Natural killer cell (primary cell): ENCODE measurements around the gene TCFL5. TPM values are rescaled to one million over a fixed set of nuclear protein-coding genes. Genes with fewer than 3 reads are reported as not detected.

Source experiments
- ATAC-seq, 3 donors: fragments of 150-1000 bp in 2 of 3; fragments of 200-7000 bp in 1 of 3; cut with Tn5 transposase; 1 replicate in 1 of 3; 2 replicates in 2 of 3; pipeline ENCODE4 v1.10.0; 2021; ENCODE audit warnings: mild to moderate bottlenecking in 2 of 3, moderate library complexity in 2 of 3
- DNase-seq, 2 donors: peaks; one replicate each; pipeline versions ENCODE4 v3.0.0 to v3.0.0-alpha.2; 2013 to 2021; ENCODE audit warnings: mixed read lengths in 1 of 2
- H3K27ac ChIP-seq: one replicate; pipeline ENCODE4 v1.5.1; 2013; ENCODE audit warnings: mild to moderate bottlenecking, low read length
- H3K27me3 ChIP-seq: one replicate; pipeline ENCODE4 v1.6.1; 2013; ENCODE audit warnings: low read length; ENCODE audit not compliant: control insufficient read depth, insufficient read depth
- H3K36me3 ChIP-seq: one replicate; pipeline ENCODE4 v1.6.1; 2013; ENCODE audit warnings: low read length; ENCODE audit not compliant: control insufficient read depth, insufficient read depth
- H3K4me1 ChIP-seq: one replicate; pipeline ENCODE4 v1.6.1; 2013; ENCODE audit warnings: low read length; ENCODE audit not compliant: control insufficient read depth, insufficient read depth
- H3K4me3 ChIP-seq: one replicate; pipeline ENCODE4 v1.5.1; 2013; ENCODE audit warnings: low read length
- H3K9me3 ChIP-seq: one replicate; pipeline ENCODE4 v1.6.1; 2013; ENCODE audit warnings: low read length; ENCODE audit not compliant: control insufficient read depth, insufficient read depth
- H3K27ac Mint-ChIP-seq, 2 donors: one replicate each; pipeline ENCODE4 v1.8.0; 2022; ENCODE audit warnings: mild to moderate bottlenecking in 2 of 2, mixed read lengths in 2 of 2, moderate library complexity in 1 of 2
- H3K27me3 Mint-ChIP-seq, 2 donors: one replicate each; pipeline ENCODE4 v1.8.0; 2022; ENCODE audit warnings: low read depth in 2 of 2, mixed read lengths in 2 of 2
- H3K36me3 Mint-ChIP-seq: one replicate; pipeline ENCODE4 v1.8.0; 2022; ENCODE audit warnings: mixed read lengths
- H3K4me1 Mint-ChIP-seq, 2 donors: one replicate each; pipeline ENCODE4 v1.8.0; 2022; ENCODE audit warnings: mixed read lengths in 2 of 2
- H3K4me3 Mint-ChIP-seq: one replicate; pipeline ENCODE4 v1.8.0; 2022; ENCODE audit warnings: mild to moderate bottlenecking, moderate library complexity, mixed read lengths
- H3K9me3 Mint-ChIP-seq, 2 donors: one replicate each; pipeline ENCODE4 v1.8.0; 2022; ENCODE audit warnings: mixed read lengths in 2 of 2
- WGBS: methylation state at CpG from one replicate; pipeline ENCODE4 v1.1.7; 2013; ENCODE audit warnings: missing lambda C conversion rate; ENCODE audit not compliant: insufficient coverage; 5-methylcytosine and 5-hydroxymethylcytosine counted together
- intact Hi-C: fragments of 100-400 bp; cut with micrococcal nuclease; formaldehyde crosslinking; loops from one replicate; pipeline ENCODE4 v1.14.2; 2022
- total RNA-seq, 4 donors: library from RNA; stranded (reverse); fragments of 120-200 nt in 1 of 4; gene quantifications; one replicate each; pipeline versions ENCODE4 v1.2.3 to v1.2.4, GENCODE V29; 2013 to 2022
- TF ChIP-seq, protein P1 (sequence below): fragments of 200-600 bp; IDR thresholded peaks from one replicate; pipeline ENCODE4 v1.8.0; 2022; ENCODE audit warnings: antibody characterized with exemption

The TCFL5 gene
- total RNA-seq, 3 donors from 2014 or later (not counting 1 experiment from before 2014, with no cell fraction given) = 5.1 to 8.0 (median 6.4) TPM

DNA sequence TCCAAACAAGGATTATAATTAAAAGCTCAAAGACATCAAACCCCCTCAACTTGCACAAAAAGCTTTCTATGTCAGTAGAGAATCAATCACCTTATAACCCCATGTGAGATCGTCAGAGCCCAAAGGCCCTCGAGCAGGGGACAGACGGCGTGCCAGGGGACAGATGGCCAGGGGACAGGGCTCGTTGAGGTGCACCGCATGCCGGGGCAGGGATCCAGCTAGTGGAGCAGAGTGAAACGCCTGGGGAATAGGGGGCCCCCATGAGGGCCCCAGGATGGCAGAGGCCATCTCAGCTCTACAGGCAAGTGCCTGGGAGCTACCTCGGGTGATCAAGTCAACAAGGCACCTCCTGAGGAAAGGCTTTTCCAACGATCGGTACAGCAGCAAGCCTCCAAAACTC is 36.0 kb upstream of the TCFL5 start:
- TF ChIP-seq, protein P1, sequence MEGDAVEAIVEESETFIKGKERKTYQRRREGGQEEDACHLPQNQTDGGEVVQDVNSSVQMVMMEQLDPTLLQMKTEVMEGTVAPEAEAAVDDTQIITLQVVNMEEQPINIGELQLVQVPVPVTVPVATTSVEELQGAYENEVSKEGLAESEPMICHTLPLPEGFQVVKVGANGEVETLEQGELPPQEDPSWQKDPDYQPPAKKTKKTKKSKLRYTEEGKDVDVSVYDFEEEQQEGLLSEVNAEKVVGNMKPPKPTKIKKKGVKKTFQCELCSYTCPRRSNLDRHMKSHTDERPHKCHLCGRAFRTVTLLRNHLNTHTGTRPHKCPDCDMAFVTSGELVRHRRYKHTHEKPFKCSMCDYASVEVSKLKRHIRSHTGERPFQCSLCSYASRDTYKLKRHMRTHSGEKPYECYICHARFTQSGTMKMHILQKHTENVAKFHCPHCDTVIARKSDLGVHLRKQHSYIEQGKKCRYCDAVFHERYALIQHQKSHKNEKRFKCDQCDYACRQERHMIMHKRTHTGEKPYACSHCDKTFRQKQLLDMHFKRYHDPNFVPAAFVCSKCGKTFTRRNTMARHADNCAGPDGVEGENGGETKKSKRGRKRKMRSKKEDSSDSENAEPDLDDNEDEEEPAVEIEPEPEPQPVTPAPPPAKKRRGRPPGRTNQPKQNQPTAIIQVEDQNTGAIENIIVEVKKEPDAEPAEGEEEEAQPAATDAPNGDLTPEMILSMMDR = no peak
- no peaks in the 10 kb centered on the region for H3K27me3 ChIP-seq
- H3K36me3 ChIP-seq = peaks cover 44% of the 10 kb centered on the region
- no peaks in the 10 kb centered on the region for H3K27me3 Mint-ChIP-seq
- ATAC-seq (no peak), DNase-seq (no peak)
- H3K4me1 ChIP-seq = peaks cover 13% of the 10 kb centered on the region
- no peaks in the 10 kb centered on the region for H3K9me3 ChIP-seq
- H3K9me3 Mint-ChIP-seq = no peaks in the 10 kb centered on the region
- H3K27ac ChIP-seq = no peak overlapping the region
- H3K27ac Mint-ChIP-seq = no peak overlapping the region
- peaks cover 7% of the 10 kb centered on the region for H3K36me3 Mint-ChIP-seq
- no peak overlapping the region for H3K4me3 ChIP-seq
- WGBS = 95% methylated on average over 11 of the region's 11 CpGs
- intact Hi-C loops = no loop called here
- peaks cover 25 to 28% of the 10 kb centered on the region in 2 donors for H3K4me1 Mint-ChIP-seq
- H3K4me3 Mint-ChIP-seq = no peak overlapping the region

DNA sequence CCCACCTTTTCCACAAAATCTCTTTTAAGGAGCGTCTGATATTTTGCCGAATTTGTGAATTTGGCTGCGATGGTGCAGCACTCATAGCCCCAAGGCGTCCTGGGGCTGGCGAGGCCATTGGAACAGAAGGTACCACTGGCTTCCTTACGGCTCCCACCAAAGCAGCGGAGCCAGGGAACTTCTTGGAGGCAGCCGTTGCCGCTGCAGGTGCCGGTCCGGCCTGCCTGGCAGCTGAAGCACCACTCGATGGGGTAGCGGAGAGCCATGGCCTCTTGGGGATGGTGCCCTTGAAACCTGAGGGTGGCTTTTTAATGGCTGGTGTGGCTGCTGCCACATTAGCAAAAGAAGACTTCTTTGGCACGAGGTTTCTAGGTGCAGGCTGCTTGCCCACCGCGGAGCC is 34.9 kb upstream of the TCFL5 start:
- Histone ChIP-seq H3K4me3 (no peak overlapping the region), H3K4me1 (peaks cover 13% of the 10 kb centered on the region), H3K27me3 (no peaks in the 10 kb centered on the region), H3K9me3 (no peaks in the 10 kb centered on the region), H3K27ac (no peak overlapping the region), H3K36me3 (peaks cover 46% of the 10 kb centered on the region)
- H3K4me3 Mint-ChIP-seq = no peak overlapping the region
- no peak for ATAC-seq
- DNase-seq = no peak
- peaks cover 25 to 28% of the 10 kb centered on the region in 2 donors for H3K4me1 Mint-ChIP-seq
- H3K9me3 Mint-ChIP-seq = no peaks in the 10 kb centered on the region
- H3K27me3 Mint-ChIP-seq = no peaks in the 10 kb centered on the region
- intact Hi-C loops = no loop called here
- TF ChIP-seq, protein P1 = no peak
- 93% methylated on average over 16 of the region's 16 CpGs for WGBS
- H3K36me3 Mint-ChIP-seq = peaks cover 7% of the 10 kb centered on the region
- no peak overlapping the region for H3K27ac Mint-ChIP-seq

DNA sequence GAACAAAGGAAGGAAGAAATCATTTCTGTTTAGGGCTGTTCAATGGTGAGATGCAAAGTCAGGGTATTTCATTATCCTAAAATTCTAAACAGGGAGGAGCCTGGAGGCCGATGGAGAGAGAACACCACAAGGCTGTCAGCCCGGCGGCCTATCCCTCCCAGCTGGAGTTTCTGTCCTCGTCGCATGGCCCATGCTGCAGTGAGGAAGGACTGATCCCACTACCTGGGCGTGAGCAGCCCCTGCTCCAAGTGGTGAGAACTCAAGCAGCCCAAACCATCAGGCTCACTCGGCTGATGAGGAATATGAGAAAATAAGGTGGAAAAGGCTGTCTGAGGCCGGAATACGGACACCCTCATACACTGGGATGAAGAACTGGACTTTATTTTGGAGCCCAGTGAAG is 33.9 kb upstream of the TCFL5 start:
- H3K4me1 Mint-ChIP-seq = peaks cover 25 to 28% of the 10 kb centered on the region in 2 donors
- no peaks in the 10 kb centered on the region for H3K9me3 ChIP-seq
- peaks cover 53% of the 10 kb centered on the region for H3K36me3 ChIP-seq
- no peak overlapping the region for H3K27ac ChIP-seq
- TF ChIP-seq, protein P1 = no peak
- ATAC-seq (no peak), DNase-seq (no peak)
- H3K36me3 Mint-ChIP-seq = peaks cover 7% of the 10 kb centered on the region
- H3K27me3 Mint-ChIP-seq = no peaks in the 10 kb centered on the region
- no peaks in the 10 kb centered on the region for H3K9me3 Mint-ChIP-seq
- peaks cover 11% of the 10 kb centered on the region for H3K4me1 ChIP-seq
- WGBS = 95% methylated on average over 9 of the region's 9 CpGs
- no peaks in the 10 kb centered on the region for H3K27me3 ChIP-seq
- no peak overlapping the region for H3K4me3 ChIP-seq
- H3K4me3 Mint-ChIP-seq = no peak overlapping the region
- H3K27ac Mint-ChIP-seq = no peak overlapping the region
- intact Hi-C loops = no loop called here

DNA sequence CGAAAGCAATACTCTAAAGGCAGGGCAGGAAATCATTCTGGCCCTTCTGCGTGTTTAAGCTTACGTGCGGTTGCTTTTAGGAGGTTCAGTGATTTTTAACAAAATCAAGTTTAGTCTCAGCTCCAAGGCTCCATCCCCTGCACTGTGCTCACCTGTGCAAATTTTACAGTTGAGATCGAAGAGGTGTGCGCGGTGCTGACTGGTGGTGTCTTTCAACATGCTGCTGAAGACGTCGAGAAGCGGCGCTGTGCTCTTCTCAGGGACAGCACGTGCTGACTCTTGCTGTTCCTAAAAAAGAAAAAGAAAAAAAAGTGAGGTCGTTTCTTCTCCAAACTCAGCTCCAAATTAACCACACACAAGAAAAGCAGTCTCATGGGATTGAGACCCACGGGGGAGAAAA is 32.6 kb upstream of the TCFL5 start:
- intact Hi-C loops = no loop called here
- no peak overlapping the region for H3K4me3 ChIP-seq
- H3K4me1 Mint-ChIP-seq = peaks cover 17% of the 10 kb centered on the region in 2 donors
- no peaks in the 10 kb centered on the region for H3K4me1 ChIP-seq
- no peak overlapping the region for H3K4me3 Mint-ChIP-seq
- ATAC-seq (no peak), DNase-seq (no peak)
- H3K36me3 ChIP-seq = peaks cover 66% of the 10 kb centered on the region
- 98% methylated on average over 13 of the region's 14 CpGs for WGBS
- TF ChIP-seq, protein P1 = no peak
- no peak overlapping the region for H3K27ac Mint-ChIP-seq
- no peaks in the 10 kb centered on the region for H3K9me3 Mint-ChIP-seq
- H3K27me3 ChIP-seq = no peaks in the 10 kb centered on the region
- H3K27ac ChIP-seq = no peak overlapping the region
- H3K36me3 Mint-ChIP-seq = peaks cover 7% of the 10 kb centered on the region
- H3K9me3 ChIP-seq = no peaks in the 10 kb centered on the region
- H3K27me3 Mint-ChIP-seq = no peaks in the 10 kb centered on the region
